HepG2 (cell line): Measurements from ENCODE around the gene EMC9. TPM values are rescaled to one million over a fixed set of nuclear protein-coding genes. Genes with fewer than 3 reads are reported as not detected.
A peak's percentile ranks its signal among the peaks of the same experiment; 100 is the strongest.

ENCODE experiments used
- CCAR2 ChIP-seq: fragments of 200-400 bp; formaldehyde crosslinking; optimal IDR thresholded peaks from 2 replicates; pipeline ENCODE3; 2018; ENCODE audit warnings: low read depth, mild to moderate bottlenecking, low read length, moderate library complexity
- KDM5A ChIP-seq: fragments of 200-600 bp; sonication (generic); IDR thresholded peaks from 2 replicates; pipeline ENCODE4 v1.7.0; 2018; ENCODE audit warnings: antibody characterized with exemption, mild to moderate bottlenecking, low read length, borderline replicate concordance
- NFYC ChIP-seq: IDR thresholded peaks from 2 replicates; pipeline ENCODE4 v1.6.1; 2016; ENCODE audit warnings: missing genetic modification reagents, missing compliant biosample characterization
- REXO4 ChIP-seq: sonication (generic); formaldehyde crosslinking; IDR thresholded peaks from 2 replicates; pipeline ENCODE4 v1.8.0; 2022; ENCODE audit warnings: missing genetic modification reagents, mild to moderate bottlenecking, borderline replicate concordance
- ZBTB20 ChIP-seq: sonication (generic); formaldehyde crosslinking; IDR thresholded peaks from 2 replicates; pipeline ENCODE4 v1.8.1; 2023; ENCODE audit warnings: missing genetic modification reagents, low read depth, mild to moderate bottlenecking, borderline replicate concordance
- ZFP36L1 ChIP-seq: sonication (generic); formaldehyde crosslinking; IDR thresholded peaks from 2 replicates; pipeline ENCODE4 v1.8.0; 2022; ENCODE audit warnings: mild to moderate bottlenecking, missing genetic modification reagents, moderate library complexity
- ZHX1 ChIP-seq: sonication (generic); formaldehyde crosslinking; IDR thresholded peaks from 2 replicates; pipeline ENCODE4 v1.8.1; 2022; ENCODE audit warnings: low read depth, mild to moderate bottlenecking, missing genetic modification reagents
- ZNF235 ChIP-seq: sonication (generic); formaldehyde crosslinking; IDR thresholded peaks from 2 replicates; pipeline ENCODE4 v1.8.1; 2023; ENCODE audit warnings: mild to moderate bottlenecking, missing genetic modification reagents, borderline replicate concordance
- ZSCAN5A ChIP-seq: sonication (generic); formaldehyde crosslinking; IDR thresholded peaks from 2 replicates; pipeline ENCODE4 v1.8.0; 2022; ENCODE audit warnings: mild to moderate bottlenecking, missing genetic modification reagents, borderline replicate concordance
- polyA plus RNA-seq, 8 experiments: library from polyadenylated mRNA; depleted of rRNA in 3 of 8; stranded (reverse) in 7 of 8; unstranded in 1 of 8; fragments of >200 nt; fragmentation: Illumina TruSeq in 4 of 8; extraction: Trizol in 4 of 8; gene quantifications; 2 replicates each; pipeline versions ENCODE4 v1.2.1 to v1.2.3, GENCODE V29; 2011 to 2016; ENCODE audit warnings: low read depth in 4 of 8, missing spikeins in 1 of 8, mixed read lengths in 1 of 8; ENCODE audit not compliant: insufficient read depth in 1 of 8
- total RNA-seq, 5 experiments: library from RNA; depleted of rRNA; stranded (reverse); fragments of >200 nt; fragmentation: Illumina TruSeq; extraction: Trizol; gene quantifications; 2 replicates each; pipeline ENCODE4 v1.2.3, GENCODE V29; 2016; ENCODE audit warnings: low read depth in 1 of 5
- TF ChIP-seq, protein P1 (sequence below), 2 experiments: fragments of 450-650 bp in 1 of 2; sonication (generic) in 1 of 2; formaldehyde crosslinking in 1 of 2; IDR thresholded peaks; 2 replicates each; pipeline versions ENCODE4 v1.6.1 to v1.8.0; 2016 to 2022; ENCODE audit warnings: antibody characterized with exemption in 1 of 2, mild to moderate bottlenecking in 1 of 2, missing genetic modification reagents in 1 of 2

The EMC9 gene
- total and polyA plus RNA-seq, 2 of the 13 experiments (the other 11 are each of a cell fraction or from before 2014, with no cell fraction given): 60.5 to 78.7 TPM

DNA sequence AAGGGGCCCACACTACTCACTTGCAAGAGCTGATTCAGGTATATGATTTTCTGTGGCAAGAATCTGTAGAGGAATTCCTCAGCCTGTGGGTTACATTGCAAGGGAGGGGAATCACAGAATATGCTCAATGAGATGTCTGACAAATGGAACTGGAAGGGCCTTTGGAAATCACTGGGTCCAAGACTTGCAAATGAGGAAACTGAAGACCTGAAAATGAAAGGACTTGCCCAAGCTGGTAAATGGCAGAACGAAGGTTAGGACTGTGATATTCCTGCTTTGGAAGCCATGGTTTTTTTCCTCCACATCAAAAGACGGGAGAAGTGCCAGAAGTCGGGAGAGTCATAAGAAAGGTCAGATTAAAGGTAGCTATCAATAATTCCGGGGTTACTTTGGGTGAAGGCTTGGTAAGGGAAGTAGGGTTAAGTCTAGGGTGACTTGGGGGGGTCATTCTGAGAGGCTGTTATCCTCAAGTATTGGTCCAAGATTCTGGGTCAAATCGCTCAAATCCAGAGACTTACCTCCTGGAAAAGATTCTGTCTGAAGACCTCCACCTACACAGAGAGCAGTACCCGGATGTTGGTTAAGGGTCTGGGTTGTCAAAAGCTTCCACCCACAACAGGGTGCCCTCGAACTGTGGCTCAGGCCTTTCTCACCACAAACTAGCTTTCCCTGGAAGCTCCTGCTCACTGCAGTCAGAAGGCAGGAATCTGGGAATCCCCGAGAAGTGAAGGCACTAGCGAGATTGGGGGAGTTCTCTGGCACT lies 4.5 kb upstream of the EMC9 start (continued):
- TF ChIP-seq ZHX1 (CRISPR knock-in tag) (no peak), ZSCAN5A (no peak), REXO4 (CRISPR knock-in tag) (no peak), ZNF235 (0 out of 2 replicates have a peak, but pooled peaks have one; percentile 6), ZFP36L1 (CRISPR knock-in tag) (no peak), ZBTB20 (CRISPR knock-in tag) (no peak), CCAR2 (no peak), KDM5A (no peak), NFYC (CRISPR knock-in tag) (no peak)
- TF ChIP-seq, protein P1, sequence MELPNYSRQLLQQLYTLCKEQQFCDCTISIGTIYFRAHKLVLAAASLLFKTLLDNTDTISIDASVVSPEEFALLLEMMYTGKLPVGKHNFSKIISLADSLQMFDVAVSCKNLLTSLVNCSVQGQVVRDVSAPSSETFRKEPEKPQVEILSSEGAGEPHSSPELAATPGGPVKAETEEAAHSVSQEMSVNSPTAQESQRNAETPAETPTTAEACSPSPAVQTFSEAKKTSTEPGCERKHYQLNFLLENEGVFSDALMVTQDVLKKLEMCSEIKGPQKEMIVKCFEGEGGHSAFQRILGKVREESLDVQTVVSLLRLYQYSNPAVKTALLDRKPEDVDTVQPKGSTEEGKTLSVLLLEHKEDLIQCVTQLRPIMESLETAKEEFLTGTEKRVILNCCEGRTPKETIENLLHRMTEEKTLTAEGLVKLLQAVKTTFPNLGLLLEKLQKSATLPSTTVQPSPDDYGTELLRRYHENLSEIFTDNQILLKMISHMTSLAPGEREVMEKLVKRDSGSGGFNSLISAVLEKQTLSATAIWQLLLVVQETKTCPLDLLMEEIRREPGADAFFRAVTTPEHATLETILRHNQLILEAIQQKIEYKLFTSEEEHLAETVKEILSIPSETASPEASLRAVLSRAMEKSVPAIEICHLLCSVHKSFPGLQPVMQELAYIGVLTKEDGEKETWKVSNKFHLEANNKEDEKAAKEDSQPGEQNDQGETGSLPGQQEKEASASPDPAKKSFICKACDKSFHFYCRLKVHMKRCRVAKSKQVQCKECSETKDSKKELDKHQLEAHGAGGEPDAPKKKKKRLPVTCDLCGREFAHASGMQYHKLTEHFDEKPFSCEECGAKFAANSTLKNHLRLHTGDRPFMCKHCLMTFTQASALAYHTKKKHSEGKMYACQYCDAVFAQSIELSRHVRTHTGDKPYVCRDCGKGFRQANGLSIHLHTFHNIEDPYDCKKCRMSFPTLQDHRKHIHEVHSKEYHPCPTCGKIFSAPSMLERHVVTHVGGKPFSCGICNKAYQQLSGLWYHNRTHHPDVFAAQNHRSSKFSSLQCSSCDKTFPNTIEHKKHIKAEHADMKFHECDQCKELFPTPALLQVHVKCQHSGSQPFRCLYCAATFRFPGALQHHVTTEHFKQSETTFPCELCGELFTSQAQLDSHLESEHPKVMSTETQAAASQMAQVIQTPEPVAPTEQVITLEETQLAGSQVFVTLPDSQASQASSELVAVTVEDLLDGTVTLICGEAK (IDR thresholded peaks at IDR 0.05): no peak
- TF ChIP-seq, protein P1 (CRISPR knock-in tag; IDR thresholded peaks at IDR 0.05): no peak
